Stimulated activated CD4-positive, alpha-beta T cell treated with anti-CD3 and anti-CD28 coated beads, TNF-alpha, amount 100 ng/mL, for 48 hours (primary cell): ENCODE data around the gene SORCS2.

Experiments used
- DNase-seq, 3 donors: peaks; one replicate each; pipeline ENCODE4 v3.0.0-alpha.2; 2020; ENCODE audit warnings: low read depth in 3 of 3

Gene SORCS2

DNA sequence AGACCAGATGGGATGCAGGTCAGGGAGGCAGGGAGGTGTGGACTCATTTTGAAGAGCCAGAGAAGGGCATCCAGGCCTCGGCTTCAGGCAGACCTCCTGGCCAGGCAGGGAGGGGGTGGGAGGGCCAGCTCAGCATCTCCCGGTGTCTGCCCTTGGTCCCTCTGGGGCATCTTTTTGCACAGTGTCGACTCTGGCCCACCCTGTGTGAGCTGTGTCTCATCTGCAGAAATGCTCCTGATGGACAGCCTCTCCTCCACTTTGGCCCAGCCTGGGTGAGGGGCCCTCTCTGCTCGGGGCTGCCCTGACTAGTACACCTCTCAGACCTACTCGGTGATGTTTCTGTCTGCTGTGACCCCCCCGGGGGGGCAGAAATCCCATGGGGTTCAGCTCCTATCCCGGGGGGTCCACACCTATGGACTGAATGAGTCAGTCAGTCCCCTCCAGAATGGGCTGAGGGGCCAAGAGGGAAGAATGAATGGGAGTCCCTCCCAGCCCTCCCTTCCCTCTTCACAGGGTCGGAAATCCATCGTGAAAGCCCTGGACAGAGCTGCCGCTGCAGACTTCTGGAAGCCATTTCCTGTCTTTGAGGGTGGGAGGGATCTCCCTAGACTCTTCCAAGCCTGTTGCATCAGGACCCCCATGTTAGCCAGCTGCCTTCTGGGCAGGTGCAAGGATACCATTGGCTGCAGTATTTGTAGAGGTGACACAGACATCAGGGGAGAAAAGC lies 439.1 kb downstream of the SORCS2 start:
- no peak for DNase-seq

DNA sequence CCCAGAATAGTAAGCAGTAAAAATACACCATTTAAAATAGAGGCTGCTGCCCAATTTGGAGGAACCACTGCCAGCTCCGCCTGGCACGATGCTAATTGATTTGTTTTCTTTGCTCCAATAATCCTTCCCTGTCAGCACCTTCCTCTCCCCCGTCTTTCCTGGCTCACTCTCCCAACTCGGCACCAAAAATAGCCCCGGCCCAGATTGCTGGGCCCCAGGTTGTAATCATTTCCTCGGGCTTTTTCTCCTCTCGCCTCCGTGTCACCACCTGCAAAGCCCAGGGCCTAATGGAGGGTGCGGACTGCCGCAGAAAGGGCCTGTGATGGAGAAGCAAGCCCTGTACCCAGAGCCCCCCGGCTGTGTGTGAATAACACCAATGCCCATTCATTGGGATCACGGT lies 440.0 kb downstream of the SORCS2 start:
- no peak for DNase-seq

DNA sequence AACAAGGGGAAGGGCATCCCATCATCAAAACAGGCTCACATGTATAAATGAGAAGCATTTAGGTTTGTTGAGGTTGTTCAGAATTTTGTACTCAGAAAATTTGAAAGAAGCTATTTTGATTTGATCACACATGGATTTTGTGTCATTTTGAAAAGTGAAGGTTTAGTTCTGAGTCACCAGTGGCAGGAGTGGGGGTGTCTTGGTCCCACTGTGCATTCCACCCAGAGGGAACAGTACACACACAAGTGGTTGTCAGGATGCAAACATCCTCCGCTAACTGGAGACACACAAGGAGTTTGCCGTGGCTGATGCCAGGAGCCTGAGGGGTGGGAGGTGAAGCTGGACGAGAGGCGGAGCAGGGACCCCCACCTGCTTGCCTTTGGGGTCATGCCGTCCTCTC lies 440.6 kb downstream of the SORCS2 start:
- DNase-seq: no peak

DNA sequence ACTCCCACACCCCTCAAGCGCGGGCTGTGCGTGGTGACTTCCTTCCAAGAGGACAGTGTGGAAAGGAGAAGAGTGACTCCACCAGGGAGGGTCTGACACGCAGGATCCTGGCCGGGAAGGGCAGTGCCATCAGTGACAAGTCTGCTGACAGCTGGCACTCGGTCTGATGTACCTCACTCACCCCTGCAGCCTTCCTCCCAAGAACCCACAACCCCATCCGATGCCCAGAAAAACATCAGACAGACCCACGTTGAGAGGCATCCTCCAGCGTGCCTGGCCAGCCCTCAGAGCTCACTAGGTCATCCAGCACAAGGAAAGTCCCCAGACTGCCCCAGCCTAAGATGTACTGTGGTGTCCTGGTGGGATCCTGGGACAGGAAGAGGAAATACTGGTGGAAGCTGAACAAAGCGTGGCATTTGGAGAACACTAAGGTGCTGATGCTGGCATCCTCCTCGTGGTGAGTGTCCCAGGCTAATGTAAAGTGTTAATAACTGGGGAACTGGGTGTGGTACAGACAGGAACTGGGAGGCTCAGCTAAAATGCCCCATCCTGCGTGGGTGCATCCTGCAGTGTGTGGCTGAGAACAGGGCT lies 442.4 kb downstream of the SORCS2 start:
- DNase-seq: no peak

DNA sequence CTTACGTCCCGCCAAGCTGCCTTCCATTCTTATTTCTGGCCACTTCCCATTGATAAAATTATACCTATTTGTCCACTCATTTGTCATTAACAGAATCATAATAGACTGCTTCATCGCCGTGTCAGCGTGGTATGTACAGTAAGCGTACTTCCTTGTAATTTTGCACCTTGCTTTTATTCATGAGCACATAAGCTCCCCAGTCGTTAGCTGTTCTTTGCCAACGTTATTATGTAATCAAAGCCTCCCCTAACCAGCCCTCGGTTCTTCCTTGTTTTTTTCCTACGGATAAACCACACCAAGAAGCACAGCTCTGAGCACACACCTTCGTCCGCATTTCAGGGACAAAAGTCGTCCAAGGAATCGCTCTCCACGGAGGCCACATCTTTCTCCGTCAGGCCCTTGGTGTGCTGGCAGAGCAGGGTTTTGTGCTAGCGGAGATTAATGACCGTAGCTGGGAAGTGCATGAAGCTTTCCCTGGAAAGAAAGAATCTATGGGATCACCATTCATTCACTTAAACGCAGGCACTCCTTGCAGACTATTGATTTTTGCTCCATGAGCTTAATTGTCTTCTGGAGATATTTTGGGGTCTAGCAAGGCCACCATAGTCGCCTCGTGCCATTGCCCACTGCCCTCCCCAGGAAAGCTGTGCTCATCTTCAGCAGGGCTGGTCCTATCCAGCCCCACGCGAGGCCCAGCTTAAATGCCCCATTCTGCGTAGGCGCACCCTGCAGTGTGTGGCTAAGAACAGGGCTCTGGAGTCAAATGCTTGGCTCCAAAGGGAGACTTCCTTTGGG lies 443.3 kb downstream of the SORCS2 start:
- no peak for DNase-seq

DNA sequence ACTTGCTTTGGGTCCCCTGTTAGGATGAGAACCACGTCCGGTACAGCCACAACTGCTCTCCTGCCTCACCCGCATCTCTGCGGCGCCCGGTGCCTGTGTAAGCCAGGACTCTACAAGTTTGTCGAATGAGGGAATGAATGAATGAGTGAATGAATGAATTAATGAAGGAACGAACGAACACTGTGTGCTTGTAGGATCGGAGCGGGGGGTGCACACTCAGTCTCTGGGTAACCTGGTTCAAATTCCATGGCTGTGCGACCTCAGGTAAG lies 443.8 kb downstream of the SORCS2 start:
- no peak for DNase-seq

DNA sequence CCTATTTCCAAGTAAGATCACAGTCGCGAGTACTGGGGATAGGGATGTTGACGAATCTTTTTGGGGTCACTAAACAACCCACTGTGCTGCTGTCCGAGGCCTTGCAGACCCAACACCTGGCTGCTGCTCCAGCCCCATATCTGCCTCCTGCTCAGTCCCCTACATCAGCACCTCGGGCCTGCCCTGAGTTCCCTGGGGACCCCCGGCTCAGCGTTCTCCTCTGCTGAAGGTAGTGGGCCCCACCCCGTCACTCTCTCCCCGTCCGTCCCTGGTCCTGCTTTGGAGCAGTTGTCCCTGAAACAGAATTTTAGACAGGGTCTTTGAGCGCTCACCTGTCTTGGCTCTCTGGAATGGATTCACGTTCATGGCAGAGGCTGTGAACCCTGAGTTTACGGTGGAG lies 444.8 kb downstream of the SORCS2 start:
- DNase-seq: no peak

DNA sequence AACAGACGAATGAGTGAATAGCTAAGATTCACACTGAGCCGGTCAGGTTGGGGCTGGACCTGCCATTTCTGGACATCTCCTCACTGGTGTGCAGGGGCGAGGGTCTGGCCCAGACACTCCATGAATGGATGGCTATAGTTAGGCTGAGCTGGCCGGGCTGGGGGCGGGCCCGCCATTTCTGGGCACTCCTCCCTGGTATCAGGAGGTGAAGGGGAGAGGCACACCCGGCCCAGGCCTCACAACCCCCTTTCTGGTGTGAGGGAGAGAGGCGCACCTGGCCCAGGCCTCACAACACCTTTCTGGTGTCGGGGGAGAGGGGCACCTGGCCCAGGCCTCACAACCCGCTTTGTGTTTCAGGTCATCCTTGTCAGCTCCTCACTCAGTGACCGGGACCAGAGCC lies 445.6 kb downstream of the SORCS2 start:
- no peak for DNase-seq

DNA sequence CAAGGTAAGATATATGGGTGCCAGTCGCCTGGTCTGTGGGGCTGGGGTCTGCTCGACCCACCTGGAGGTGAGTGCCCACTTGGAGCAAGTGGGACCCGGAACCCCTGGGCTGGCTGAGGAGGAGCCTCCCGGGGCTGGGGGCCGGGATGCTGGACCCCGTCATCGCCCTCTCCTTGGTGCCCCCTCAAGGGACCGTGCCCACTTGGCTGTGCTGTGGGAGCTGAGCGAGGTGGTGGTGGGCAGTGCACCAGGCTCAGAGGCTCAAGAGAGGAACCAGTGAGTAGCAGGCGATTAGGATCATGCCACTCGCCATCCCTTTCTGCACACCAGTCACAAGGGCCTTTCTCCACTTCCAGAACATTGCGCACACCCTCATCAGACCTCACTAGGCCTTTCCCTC lies 446.2 kb downstream of the SORCS2 start:
- no peak for DNase-seq

DNA sequence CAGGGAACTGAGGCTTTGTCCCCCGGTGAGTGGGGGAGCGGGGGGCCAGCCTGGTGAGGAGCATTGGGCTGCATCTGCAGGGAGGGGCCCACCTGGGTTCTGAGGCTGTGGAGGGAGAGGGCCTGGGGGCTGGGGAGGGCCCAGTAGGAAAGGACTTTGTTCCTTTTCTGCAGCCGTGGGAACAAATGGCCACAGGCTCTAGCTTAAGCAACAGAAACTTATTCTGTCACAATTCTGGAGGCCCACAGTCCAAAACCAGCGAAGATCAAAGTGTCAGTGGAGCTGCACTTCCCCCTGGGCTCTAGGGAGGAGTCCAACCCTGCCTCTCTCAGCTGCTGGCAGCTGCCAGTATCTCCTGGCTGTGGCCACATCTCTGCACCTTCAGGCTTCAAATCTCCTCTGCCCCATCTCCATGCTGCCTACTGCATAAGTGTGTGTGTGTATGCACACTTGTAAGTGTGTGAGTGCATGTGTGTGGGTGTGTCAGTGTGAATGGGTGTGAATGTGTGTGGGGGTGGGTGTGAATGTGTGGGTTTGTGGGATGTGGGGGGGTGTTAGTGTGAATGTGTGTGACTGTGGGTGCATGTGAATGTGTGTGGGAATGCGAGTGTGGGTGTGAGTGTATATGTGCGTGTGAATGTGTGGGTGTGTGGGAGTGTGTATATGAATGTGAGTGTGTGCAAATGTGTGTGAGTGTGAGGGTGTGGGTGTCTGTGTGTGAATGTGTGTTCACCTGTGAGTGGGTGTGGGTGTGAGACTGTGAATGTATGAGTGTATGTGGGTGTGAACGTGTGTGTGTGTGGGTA lies 446.8 kb downstream of the SORCS2 start:
- DNase-seq: no peak

DNA sequence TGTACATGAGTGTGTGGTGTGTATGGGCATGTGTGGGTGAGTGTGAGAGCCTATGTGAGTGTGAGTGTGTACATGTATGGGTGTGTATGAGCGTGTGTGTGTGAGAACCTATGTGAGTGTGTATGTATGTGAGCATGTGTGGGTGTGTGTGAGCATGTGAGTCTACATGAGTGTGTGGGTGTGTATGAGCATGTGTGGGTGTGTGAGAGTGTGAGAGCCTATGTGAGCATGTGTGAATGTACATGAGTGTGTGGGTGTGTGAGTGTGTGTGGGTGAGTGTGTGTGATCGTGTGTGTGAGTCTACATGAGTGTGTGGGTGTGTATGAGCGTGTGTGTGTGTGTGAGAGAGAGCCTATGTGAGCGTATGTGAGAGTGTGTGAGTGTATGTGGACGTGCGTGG lies 447.8 kb downstream of the SORCS2 start:
- DNase-seq: no peak

DNA sequence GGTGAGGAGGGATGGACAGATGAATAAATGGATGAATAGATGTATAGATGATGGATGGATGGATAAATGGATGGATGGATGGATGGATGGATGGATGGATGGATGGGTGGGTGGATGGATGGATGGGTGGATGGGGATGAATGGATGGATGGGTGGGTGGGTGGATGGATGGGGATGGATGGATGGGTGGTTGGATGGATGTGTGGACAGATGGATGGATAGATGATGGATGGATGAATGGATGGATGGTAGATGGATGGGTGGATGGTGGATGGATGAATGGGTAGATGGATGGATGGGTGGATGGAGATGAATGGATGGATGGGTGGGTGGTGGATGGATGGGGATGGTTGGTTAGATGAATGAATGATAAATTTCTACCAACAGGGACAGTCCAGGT lies 449.4 kb downstream of the SORCS2 start:
- DNase-seq: no peak

DNA sequence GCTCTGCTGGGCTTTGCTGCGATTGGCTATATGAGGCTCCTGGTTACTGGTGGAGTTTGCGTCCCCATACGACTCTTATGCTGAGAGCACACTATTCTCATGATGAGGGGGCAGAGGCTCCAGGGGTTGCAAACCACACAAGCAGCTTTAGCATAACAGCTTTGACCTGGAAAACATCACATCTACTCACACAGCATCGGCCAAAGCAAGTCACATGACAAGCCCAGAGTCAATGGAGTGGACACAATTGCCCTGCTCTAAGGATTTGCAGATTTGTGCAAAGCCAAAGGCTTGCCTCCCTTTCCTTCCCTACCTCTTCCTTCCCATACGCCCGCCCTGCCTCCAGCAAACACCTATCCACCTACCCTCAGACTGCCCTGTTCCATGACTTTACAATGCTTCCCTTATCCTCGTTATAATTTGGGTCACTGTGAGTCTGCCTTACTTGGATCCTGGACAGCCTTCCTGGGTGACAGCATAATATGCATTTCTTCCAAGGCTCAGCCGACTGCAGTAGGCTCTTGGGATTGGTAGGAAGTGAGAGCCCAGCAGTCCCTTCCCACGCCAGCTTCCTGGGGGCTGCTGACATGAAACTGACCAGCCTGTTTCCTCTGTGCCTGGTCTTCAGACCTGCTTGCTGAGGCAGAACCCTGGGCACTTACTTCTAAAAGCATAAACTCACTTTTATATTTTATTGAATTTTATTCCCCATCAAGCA lies 450.6 kb downstream of the SORCS2 start:
- DNase-seq: no peak

DNA sequence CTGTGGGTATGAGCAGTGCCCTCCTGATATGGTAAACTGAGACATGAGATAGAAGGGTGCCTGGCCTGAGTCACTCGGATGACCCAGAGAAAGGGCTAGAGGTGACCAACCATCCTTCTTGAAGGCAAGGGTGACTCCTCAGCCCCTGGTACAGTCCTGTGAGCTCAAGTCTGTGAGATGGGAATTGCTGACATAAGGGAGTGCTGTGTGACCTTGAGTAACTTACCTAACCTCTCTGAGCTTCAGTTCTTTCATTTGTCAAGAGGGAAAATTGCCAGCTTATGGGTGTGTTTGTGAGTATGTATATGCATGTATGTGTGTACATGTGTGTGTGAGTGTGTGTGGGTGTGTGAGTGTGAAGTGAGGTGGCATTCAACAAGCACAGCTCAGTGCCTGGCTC lies 452.8 kb downstream of the SORCS2 start:
- DNase-seq: no peak

DNA sequence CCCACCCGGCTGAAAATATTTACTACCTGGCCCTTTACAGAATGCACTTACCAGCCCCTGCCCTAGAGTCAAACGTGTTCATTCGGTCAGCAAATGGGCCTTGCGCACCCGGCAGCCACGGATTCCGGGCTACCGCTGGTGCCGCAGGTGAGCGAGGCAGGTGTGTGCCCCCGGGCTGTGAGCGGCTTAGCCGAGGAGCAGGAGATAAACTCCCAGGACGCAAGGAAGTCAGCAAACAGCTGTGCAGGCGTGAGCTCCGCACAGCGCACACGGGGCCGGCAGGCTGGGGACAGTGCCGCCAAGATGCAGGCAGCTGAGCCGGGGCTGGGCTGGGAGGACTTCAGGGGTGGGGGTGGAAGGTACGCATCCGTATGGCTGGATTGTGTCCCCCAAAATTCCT lies 453.6 kb downstream of the SORCS2 start:
- no peak for DNase-seq

DNA sequence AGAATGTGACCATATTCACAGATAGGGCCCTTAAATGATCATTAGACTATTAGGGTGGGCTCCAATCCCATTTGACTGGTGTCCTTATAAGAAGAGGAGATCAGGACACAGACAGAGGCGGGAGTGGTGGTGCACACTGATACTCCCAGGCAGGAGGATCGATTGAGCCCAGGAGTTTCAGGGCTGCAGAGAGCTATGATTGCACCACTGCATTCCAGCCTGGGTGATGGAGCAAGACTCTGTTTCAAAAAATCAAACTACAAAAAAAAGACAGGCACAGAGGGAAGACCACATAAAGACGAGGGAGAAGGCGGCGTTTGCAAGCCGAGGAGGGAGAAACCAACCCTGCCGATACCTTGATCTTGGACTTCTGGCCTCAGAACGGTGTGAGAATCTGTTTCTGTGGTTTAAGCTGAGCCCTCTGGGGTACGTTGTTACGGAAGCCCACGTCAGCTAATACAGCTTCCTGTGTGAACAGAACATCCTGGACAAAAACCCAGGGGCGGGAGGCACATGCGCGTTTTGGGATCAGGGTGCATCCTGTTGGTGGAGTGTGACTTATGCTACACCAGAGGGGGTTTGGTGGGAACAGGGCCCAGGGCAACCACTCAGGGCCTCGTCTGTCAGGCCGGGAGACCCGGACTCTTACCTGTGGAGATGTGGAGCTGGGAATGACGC lies 454.2 kb downstream of the SORCS2 start:
- no peak for DNase-seq

DNA sequence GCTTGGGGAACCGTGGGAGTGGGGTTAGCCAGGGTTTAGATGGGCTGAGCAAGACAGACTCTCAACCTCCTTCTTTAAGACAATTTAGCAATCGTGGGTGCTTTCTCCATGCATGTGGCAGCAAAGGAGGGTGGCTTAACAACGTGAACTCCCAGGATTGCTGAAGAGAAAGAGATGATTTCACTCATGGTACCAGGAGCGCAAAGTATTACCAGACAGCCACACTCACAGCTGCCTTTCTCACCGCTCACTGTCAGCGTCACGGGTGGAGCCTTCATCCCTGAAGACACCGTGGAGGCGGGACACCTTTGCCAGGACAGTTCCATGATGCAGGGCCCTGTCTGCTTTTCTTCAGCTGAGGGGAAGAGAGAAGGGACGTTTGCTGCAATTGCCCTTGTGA lies 454.8 kb downstream of the SORCS2 start:
- DNase-seq: no peak

DNA sequence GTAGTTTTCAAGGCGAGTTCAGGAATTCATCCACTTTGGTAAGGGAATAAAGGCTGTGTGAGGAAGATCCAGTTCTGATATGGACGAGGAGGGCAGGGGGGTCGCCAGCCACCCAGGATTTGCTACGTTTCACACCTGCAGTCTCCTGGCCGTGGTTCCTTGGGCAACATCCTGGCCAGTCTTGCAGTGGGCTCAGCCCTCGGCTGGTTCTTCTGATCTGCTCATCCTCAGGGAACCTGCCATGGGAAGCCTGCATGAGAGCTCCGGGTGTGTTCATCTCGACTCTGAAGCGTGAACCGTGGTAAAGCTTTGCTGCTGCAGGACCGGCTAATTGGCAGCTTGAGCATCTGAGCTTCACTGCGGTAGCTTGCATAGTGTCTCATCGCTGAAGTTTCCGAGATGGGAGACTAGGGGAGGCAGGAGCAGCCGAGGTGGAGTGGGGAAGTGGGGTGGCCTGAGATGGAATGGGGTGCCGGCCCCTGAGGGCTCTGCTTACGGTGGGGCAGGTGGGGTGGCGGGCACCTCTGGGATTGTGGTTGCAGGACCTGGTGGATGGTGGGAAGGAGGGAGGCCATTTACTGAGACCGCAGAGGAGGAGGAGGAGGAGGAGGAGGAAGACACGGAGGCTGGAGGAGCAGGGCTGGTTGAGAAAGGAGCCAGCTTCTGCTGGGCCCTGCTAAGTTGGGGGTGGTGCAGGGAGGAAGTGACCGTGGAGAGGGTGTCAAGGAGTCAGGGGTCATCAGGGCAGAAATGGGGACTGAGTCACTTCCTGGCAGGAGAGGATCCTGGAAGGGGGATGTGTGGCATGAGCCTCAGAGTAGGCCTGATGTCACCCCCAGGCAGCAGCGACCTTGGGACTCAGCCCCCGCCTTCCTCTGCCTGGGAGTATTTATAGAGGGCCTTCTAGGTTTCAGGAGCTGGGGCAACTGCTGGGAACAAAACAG lies 455.5 kb downstream of the SORCS2 start:
- no peak for DNase-seq

DNA sequence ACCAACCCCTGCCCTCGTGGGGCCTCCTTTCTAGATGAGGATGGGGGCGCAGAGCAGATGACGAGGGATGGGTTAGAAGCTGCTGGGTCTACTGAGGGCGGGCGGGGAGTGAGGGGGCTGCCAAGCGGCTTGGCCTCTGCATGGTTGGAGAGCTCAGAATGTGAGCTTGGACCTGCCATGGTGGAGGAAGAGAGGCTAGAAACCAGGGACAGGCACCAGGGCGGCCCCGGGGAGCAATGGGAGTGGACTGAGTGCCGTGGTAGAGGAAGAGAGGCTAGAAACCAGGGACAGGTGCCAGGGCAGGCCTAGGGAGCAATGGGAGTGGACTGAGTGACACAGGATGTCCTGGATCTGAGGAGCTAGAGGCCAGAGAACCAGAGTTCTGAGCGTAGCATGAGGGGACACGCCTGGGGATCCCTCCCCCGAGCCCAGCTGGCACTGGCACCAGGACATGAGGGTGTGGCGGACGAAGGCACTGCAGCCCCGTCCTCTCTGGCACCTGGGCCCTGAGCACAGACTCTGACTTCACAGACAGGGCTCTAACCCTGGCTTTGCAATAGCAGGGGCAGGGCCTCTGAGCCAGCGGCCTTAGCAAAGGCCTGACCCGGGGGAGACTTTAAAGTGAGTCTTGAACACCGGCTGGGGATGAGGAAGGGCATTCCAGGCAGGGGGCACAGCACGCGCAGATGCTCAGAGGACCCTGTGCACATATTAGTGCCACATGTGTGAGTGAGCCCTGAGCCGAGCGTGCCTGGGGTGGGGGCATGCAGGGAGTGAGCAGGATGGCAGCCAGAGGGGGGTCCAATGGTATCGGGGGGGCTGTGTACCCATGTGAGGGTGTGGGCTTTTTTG lies 456.4 kb downstream of the SORCS2 start:
- DNase-seq: no peak
